ENCODE data around the gene LMNTD2. TPM values are rescaled to one million over a fixed set of nuclear protein-coding genes. Genes with fewer than 3 reads are reported as not detected.
A peak's percentile ranks its signal among the peaks of the same experiment; 100 is the strongest.

The LMNTD2 gene
- total RNA-seq, 4 donors from 2014 or later = 0.95 to 5.5 (median 1.7) TPM

GRCh38 chr11:587978-588380, 27.4 kb upstream of the LMNTD2 start:
- TF ChIP-seq, protein P1, sequence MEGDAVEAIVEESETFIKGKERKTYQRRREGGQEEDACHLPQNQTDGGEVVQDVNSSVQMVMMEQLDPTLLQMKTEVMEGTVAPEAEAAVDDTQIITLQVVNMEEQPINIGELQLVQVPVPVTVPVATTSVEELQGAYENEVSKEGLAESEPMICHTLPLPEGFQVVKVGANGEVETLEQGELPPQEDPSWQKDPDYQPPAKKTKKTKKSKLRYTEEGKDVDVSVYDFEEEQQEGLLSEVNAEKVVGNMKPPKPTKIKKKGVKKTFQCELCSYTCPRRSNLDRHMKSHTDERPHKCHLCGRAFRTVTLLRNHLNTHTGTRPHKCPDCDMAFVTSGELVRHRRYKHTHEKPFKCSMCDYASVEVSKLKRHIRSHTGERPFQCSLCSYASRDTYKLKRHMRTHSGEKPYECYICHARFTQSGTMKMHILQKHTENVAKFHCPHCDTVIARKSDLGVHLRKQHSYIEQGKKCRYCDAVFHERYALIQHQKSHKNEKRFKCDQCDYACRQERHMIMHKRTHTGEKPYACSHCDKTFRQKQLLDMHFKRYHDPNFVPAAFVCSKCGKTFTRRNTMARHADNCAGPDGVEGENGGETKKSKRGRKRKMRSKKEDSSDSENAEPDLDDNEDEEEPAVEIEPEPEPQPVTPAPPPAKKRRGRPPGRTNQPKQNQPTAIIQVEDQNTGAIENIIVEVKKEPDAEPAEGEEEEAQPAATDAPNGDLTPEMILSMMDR (IDR thresholded peaks at IDR 0.05) = no peak
- DNase-seq (ENCODE audit: low spot score) (no peak), ATAC-seq (ENCODE audit: low FRiP score) (peak; percentile 71)

DNA sequence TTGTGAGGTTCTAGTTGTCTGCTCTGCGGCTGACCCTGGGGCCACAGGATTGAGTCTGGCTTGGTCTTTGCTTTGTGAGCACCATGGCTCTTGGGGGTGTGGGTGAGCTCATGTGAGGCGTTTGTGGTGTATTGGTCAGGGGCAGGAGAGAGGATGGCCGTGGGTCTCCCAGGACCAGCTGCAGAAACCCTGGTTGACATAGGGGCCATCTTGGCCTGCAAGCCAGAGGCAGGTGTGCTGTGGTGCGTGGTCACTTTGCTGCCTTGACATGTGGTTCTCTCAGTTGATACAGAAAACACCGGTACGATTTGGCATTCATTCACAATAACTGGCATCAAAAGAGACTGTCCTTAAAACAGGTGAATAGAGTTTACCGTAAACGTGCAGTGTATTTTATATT, 27.0 kb upstream of the LMNTD2 start:
- no peak for ATAC-seq (ENCODE audit: low FRiP score)
- DNase-seq (ENCODE audit: low spot score) = no peak
- TF ChIP-seq, protein P1 (IDR thresholded peaks at IDR 0.05) = no peak

DNA sequence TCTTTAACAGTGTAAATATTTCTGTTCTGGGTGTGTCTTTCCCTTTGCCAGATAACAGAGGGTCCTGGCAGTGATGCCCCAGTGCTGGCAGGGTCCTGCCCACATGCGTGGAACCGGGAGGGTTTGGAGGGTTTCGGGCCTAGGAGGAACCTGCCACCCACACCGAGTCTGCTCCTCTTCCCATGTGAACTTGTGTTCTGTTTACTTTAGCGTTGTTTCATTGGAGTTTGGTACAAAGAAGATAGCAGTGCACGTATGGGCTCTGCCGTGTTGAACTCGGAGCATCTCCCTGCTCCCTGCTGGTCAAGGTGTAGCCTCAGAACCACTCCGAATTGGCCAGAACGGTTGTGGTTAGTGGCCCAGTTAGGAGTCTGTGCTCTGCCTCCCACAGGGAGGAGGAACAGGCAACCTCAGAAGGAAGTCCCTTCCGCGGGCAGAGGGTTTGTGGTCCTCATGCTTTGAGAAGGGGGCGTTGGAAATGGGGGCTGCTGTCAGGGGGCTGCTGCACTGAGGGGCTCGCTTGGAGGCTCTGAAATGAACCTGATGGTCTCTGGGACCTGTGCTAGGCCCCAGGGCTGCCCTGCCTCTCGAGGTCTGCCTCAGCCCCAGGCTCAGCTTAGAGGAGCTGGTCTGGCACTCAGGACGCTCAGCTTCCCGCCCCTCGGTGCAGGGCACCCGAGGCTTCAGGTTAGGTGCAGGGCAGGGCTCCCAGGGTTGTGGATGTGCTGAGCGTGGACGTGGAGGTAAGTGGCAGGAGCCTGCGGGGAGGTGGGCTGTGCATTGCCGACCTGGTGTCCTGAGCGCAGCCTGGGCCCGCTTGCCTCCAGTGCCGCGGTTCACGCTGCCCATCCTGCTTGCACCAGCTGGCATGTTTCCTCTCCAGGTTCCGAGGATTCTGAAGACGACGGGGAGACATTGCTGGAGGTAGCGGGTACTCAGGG, 26.1 kb upstream of the LMNTD2 start:
- DNase-seq (ENCODE audit: low spot score) = no peak
- TF ChIP-seq, protein P1 (IDR thresholded peaks at IDR 0.05) = no peak
- ATAC-seq (ENCODE audit: low FRiP score) = no peak

DNA sequence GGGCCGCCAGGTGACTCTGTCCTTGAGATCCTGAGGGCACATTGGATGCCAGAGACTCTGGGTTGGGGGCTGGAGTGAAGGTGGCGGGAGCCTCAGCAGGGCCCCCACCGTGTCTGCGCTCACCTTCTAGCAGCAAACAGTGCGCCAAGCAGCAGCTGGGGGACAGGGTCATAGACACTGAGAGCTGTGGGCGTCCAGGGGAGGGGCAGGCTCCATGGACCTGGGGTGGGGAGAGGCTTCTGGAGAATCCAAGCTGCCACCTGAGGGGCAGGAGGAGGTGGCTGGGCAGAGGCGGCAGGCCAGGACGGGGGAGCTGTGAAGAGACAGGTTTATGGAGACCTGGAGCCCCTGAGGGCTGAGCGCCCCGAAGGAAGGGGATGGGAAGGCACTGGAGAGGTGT, 23.7 kb upstream of the LMNTD2 start:
- DNase-seq (ENCODE audit: low spot score) (no peak), ATAC-seq (ENCODE audit: low FRiP score) (no peak)
- TF ChIP-seq, protein P1 (IDR thresholded peaks at IDR 0.05) = no peak

DNA sequence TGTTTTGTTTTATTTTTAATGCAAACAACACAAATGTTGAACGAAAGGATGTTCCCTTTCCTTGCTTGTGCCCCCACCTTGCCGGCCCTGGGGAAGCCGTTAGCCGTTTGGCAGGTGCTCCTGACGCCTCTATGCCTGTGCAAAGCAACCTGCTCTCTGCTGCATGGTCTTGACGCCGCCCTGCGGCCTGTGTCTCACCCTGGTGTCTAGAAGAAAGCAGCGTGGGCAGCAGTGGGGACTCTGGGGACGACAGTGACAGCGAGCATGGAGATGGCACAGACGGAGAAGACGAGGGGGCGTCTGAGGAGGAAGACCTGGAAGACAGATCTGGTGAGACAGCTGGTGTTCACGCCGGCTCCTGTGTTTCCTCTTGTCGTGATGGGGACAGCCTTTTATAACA, 21.2 kb upstream of the LMNTD2 start:
- ATAC-seq (ENCODE audit: low FRiP score) (no peak), DNase-seq (ENCODE audit: low spot score) (no peak)
- TF ChIP-seq, protein P1 (IDR thresholded peaks at IDR 0.05) = no peak

DNA sequence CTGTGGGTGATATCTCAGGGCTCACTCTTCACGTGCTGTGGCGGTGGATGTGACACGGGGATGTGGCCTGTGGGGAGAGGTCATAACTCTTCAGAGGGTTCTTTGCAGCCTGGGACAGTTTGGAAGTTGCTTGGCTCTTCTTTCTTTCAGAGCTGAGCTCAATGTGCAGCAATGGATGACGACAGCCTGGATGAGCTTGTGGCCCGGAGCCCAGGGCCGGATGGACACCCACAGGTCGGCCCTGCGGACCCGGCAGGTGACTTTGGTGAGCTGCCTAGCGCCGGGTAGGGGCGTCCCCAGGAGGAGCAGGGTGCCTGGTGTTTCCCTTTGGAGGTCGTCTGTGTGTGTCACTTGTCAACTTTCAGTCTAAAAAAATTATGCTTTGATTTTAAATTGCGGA, 20.8 kb upstream of the LMNTD2 start:
- ATAC-seq (ENCODE audit: low FRiP score) (no peak), DNase-seq (ENCODE audit: low spot score) (no peak)
- TF ChIP-seq, protein P1 (IDR thresholded peaks at IDR 0.05) = no peak
